CD4-positive, alpha-beta memory T cell (primary cell): ENCODE data around the gene IRF1. TPM values are rescaled to one million over a fixed set of nuclear protein-coding genes. Genes with fewer than 3 reads are reported as not detected.

Experiments
- CTCF ChIA-PET: fragments of 350-600 bp; sonication (Branson Sonifier 250); formaldehyde crosslinking; loops from one replicate; lab custom pipeline; 2021; ENCODE audit warnings: inconsistent platforms; ENCODE audit not compliant: partially characterized antibody; lab: Charles Lee
- POLR2A ChIA-PET: fragments of 350-600 bp; sonication (Branson Sonifier 250); formaldehyde crosslinking; loops from one replicate; lab custom pipeline; 2021; ENCODE audit not compliant: partially characterized antibody; lab: Charles Lee
- DNase-seq, 5 donors: peaks; one replicate each; pipeline versions ENCODE4 v3.0.0 to v3.0.0-alpha.2; 2020 to 2022; ENCODE audit warnings: mixed read lengths in 1 of 5
- H3K27ac ChIP-seq: one replicate; pipeline ENCODE4 v1.7.0; 2013; ENCODE audit warnings: low read depth, low read length
- H3K27me3 ChIP-seq: 2 replicates; pipeline ENCODE4 v1.7.0; 2013; ENCODE audit warnings: mild to moderate bottlenecking, low read length, moderate library complexity; ENCODE audit not compliant: insufficient read depth
- H3K36me3 ChIP-seq: 2 replicates; pipeline ENCODE4 v1.7.0; 2013; ENCODE audit warnings: mild to moderate bottlenecking, low read length, moderate library complexity; ENCODE audit not compliant: insufficient read depth
- H3K4me1 ChIP-seq: 2 replicates; pipeline ENCODE4 v1.7.0; 2013; ENCODE audit warnings: mild to moderate bottlenecking, low read length, moderate library complexity; ENCODE audit not compliant: insufficient read depth
- H3K4me3 ChIP-seq, 2 donors: one replicate each; pipeline ENCODE4 v1.7.0; 2013; ENCODE audit warnings: low read length in 2 of 2, mild to moderate bottlenecking in 1 of 2
- H3K9me3 ChIP-seq, 2 donors: one replicate each; pipeline ENCODE4 v1.7.0; 2013; ENCODE audit warnings: low read length in 2 of 2, control low read depth in 1 of 2; ENCODE audit not compliant: control insufficient read depth in 1 of 2
- H3K27ac Mint-ChIP-seq, 7 donors: one replicate each; pipeline ENCODE4 v1.8.0; 2020 to 2021; ENCODE audit warnings: mixed read lengths in 7 of 7, mild to moderate bottlenecking in 6 of 7, inconsistent platforms in 3 of 7, moderate library complexity in 3 of 7
- H3K27me3 Mint-ChIP-seq, 2 donors: one replicate each; pipeline ENCODE4 v1.8.0; 2020 to 2021; ENCODE audit warnings: mixed read lengths in 2 of 2
- H3K36me3 Mint-ChIP-seq, 2 donors: one replicate each; pipeline ENCODE4 v1.8.0; 2020 to 2021; ENCODE audit warnings: mixed read lengths in 2 of 2, inconsistent platforms in 1 of 2, mild to moderate bottlenecking in 1 of 2
- H3K4me1 Mint-ChIP-seq, 4 donors: one replicate each; pipeline ENCODE4 v1.8.0; 2020 to 2021; ENCODE audit warnings: mixed read lengths in 4 of 4, mild to moderate bottlenecking in 1 of 4
- H3K4me3 Mint-ChIP-seq, 8 donors: one replicate each; pipeline ENCODE4 v1.8.0; 2020 to 2021; ENCODE audit warnings: mixed read lengths in 8 of 8, mild to moderate bottlenecking in 7 of 8, moderate library complexity in 6 of 8, inconsistent platforms in 3 of 8
- H3K9me3 Mint-ChIP-seq, 8 donors: one replicate each; pipeline ENCODE4 v1.8.0; 2020 to 2021; ENCODE audit warnings: mixed read lengths in 8 of 8, mild to moderate bottlenecking in 5 of 8, inconsistent platforms in 3 of 8, moderate library complexity in 1 of 8
- intact Hi-C: fragments of 100-400 bp; cut with micrococcal nuclease; formaldehyde crosslinking; loops from one replicate; pipeline ENCODE4 v1.15.1; 2023
- polyA plus RNA-seq, 2 donors: library from polyadenylated mRNA; unstranded; fragments of 300-500 nt; fragmentation: Illumina TruSeq; gene quantifications; one replicate each; pipeline ENCODE4 v1.2.3, GENCODE V29; 2021
- total RNA-seq, 2 experiments: library from RNA; stranded (reverse); gene quantifications; one replicate each; pipeline ENCODE4 v1.2.3, GENCODE V29; 2021

Gene IRF1
- total and polyA plus RNA-seq, 4 experiments from 2014 or later: 192 to 237 (median 197) TPM

DNA sequence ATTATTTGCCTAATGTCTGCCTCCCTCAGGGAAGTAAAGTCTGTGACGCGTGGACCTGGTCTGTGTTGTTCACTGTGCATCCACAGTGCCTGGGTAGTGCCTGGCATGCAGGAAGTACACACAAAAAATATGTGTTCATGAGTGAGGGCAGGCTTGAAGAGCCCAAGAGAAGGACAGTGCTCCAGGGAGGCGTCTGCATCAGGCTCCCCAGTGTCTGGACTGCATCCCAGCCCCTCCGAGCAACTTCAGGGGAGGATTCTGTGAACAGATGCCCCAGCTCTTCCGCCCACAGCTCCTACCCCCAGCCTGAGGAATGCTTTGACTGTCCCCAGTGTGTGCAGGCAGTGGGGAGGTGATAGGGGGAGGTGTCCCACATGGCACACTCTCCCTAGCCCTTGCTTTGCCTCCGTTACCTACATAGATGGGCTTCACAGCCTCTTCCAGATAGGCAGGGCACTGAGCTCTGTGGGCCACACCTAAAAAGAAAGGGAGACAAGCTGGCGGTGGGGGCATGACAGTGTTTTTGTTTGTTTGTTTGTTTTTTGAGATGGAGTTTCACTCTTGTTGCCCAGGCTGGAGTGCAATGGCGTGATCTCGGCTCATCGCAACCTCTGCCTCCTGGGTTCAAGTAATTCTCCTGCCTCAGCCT lies 25.4 kb downstream of the IRF1 start:
- ChIA-PET CTCF (interaction anchor here (1.1 to 7.1 kb wide), 16 partner anchors 8 to 79 kb away, joined by 3 to 92 read pairs (median 15); partner anchors contain the start of gene IRF1), POLR2A (interaction anchor here (0.9 to 35.0 kb wide), 13 partner anchors 8 to 273 kb away, joined by 3 to 1580 read pairs (median 36); partner anchors contain the start of gene IRF1)
- H3K4me1 Mint-ChIP-seq: peaks cover 72 to 100% (median 88%) of the 10 kb centered on the region in 4 donors
- no peaks in the 10 kb centered on the region for H3K27me3 Mint-ChIP-seq
- no peaks in the 10 kb centered on the region for H3K36me3 ChIP-seq
- H3K27ac ChIP-seq: peak overlapping the region; percentile 63
- H3K36me3 Mint-ChIP-seq: peaks cover 20 to 45% of the 10 kb centered on the region in 2 donors
- no peaks in the 10 kb centered on the region for H3K27me3 ChIP-seq
- no peaks in the 10 kb centered on the region for H3K9me3 ChIP-seq
- peak overlapping the region in 1 of 2 donors; percentile 7 for H3K4me3 ChIP-seq
- intact Hi-C loops: no loop called here
- peak overlapping the region; percentile 94 to 98 (median 96) for H3K27ac Mint-ChIP-seq
- peak overlapping the region; percentile 66 to 87 (median 83) for H3K4me3 Mint-ChIP-seq
- peaks cover 99% of the 10 kb centered on the region for H3K4me1 ChIP-seq
- peak in 2 of 5 donors; percentile 8 to 45 for DNase-seq
- H3K9me3 Mint-ChIP-seq: peaks cover 0 to 7% (median 0%) of the 10 kb centered on the region in 8 donors

DNA sequence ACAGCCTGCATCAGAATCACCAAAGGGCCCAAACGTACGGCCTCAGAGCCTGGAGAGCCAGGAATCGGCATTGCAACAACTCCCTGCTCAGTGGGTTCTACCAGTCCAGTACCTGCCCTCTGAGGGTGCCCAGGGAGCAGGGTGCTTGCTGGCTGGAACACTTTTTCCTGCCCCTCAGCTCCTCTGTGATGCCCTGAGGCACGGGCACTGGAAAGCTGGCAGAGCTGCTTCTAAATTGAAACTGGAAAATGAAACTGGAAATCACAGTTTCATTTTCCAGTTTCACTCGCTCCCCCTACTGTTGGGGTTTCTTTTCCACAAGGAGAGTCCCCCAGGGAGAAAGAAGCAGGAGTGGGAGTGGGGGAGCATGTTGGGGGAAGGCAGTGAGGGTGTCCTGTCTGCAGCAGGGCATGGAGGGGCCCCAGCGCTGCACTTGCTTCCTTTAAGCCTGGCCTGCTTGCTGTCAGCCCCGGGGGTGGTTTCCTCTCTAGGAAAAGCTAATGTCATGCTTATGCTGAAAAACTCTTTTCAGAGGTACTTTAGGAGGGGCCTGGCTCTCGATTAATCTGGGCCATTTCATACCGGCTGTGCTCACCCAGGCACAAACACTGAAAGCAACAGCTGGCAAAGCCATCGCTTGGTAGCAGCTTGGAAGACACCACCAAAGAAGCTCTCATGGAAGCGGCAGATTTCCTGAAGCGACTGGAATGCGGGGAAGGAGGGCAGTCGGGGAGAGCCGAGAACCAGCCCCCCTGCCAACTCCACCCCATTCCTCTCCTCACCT lies 26.2 kb downstream of the IRF1 start:
- CTCF ChIA-PET: interaction anchor here (1.1 to 7.1 kb wide), 15 partner anchors 9 to 78 kb away, joined by 3 to 92 read pairs (median 15); partner anchors contain the start of gene IRF1
- H3K9me3 ChIP-seq: no peaks in the 10 kb centered on the region
- H3K36me3 Mint-ChIP-seq: peaks cover 20 to 37% of the 10 kb centered on the region in 2 donors
- H3K27me3 ChIP-seq: no peaks in the 10 kb centered on the region
- DNase-seq: peak in 3 of 5 donors; percentile 28 to 74 (median 28)
- H3K4me1 Mint-ChIP-seq: peaks cover 70 to 100% (median 89%) of the 10 kb centered on the region in 4 donors
- peak overlapping the region; percentile 63 for H3K27ac ChIP-seq
- intact Hi-C loops: loop anchor here (1.0 kb wide), 1 partner anchor 9 kb away; no protein-coding TSS in a partner anchor
- peaks cover 0 to 8% (median 0%) of the 10 kb centered on the region in 8 donors for H3K9me3 Mint-ChIP-seq
- peak overlapping the region; percentile 66 to 87 (median 83) for H3K4me3 Mint-ChIP-seq
- POLR2A ChIA-PET: interaction anchor here (0.9 to 35.0 kb wide), 13 partner anchors 8 to 273 kb away, joined by 3 to 1580 read pairs (median 36); partner anchors contain the start of gene IRF1
- H3K27me3 Mint-ChIP-seq: no peaks in the 10 kb centered on the region
- H3K36me3 ChIP-seq: no peaks in the 10 kb centered on the region
- H3K4me1 ChIP-seq: peaks cover 99% of the 10 kb centered on the region
- peak overlapping the region; percentile 25 to 26 for H3K4me3 ChIP-seq
- H3K27ac Mint-ChIP-seq: peak overlapping the region; percentile 94 to 98 (median 96)

DNA sequence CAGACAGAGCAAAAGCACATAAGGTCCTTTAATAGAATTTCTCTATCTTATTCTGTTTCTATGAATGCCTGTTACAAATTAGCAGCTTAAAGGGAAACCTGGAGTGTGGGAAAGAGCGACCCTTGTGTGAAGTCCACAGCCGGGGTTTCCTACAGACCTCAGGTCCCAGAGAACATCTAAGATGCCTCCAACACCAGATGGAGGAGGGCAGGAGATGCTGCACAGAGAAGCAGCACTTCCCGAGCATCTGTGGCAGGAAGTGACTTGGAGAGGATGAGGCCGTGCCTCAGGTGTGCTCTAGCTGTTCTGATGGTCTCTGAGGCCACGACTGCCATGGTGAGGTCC lies 26.8 kb downstream of the IRF1 start:
- Mint-ChIP-seq H3K36me3 (peaks cover 19 to 34% of the 10 kb centered on the region in 2 donors), H3K27me3 (no peaks in the 10 kb centered on the region), H3K4me3 (peak overlapping the region; percentile 66 to 87 (median 83)), H3K4me1 (peaks cover 69 to 100% (median 88%) of the 10 kb centered on the region in 4 donors), H3K9me3 (peaks cover 0 to 8% (median 0%) of the 10 kb centered on the region in 8 donors), H3K27ac (peak overlapping the region; percentile 94 to 98 (median 96))
- intact Hi-C loops: loop anchor here (1.0 kb wide), 1 partner anchor 10 kb away; no protein-coding TSS in a partner anchor
- H3K9me3 ChIP-seq: no peaks in the 10 kb centered on the region
- peak overlapping the region; percentile 25 to 26 for H3K4me3 ChIP-seq
- DNase-seq: peak in 2 of 5 donors; percentile 24 to 42
- ChIA-PET CTCF (interaction anchor here (1.1 to 7.1 kb wide), 13 partner anchors 8 to 53 kb away, joined by 3 to 92 read pairs (median 16); partner anchors contain the start of gene IRF1), POLR2A (interaction anchor here (1.1 to 35.0 kb wide), 10 partner anchors 7 to 77 kb away, joined by 4 to 1580 read pairs (median 38); partner anchors contain the start of gene IRF1)
- H3K27me3 ChIP-seq: no peaks in the 10 kb centered on the region
- H3K27ac ChIP-seq: peak overlapping the region; percentile 63
- no peaks in the 10 kb centered on the region for H3K36me3 ChIP-seq
- peaks cover 99% of the 10 kb centered on the region for H3K4me1 ChIP-seq

DNA sequence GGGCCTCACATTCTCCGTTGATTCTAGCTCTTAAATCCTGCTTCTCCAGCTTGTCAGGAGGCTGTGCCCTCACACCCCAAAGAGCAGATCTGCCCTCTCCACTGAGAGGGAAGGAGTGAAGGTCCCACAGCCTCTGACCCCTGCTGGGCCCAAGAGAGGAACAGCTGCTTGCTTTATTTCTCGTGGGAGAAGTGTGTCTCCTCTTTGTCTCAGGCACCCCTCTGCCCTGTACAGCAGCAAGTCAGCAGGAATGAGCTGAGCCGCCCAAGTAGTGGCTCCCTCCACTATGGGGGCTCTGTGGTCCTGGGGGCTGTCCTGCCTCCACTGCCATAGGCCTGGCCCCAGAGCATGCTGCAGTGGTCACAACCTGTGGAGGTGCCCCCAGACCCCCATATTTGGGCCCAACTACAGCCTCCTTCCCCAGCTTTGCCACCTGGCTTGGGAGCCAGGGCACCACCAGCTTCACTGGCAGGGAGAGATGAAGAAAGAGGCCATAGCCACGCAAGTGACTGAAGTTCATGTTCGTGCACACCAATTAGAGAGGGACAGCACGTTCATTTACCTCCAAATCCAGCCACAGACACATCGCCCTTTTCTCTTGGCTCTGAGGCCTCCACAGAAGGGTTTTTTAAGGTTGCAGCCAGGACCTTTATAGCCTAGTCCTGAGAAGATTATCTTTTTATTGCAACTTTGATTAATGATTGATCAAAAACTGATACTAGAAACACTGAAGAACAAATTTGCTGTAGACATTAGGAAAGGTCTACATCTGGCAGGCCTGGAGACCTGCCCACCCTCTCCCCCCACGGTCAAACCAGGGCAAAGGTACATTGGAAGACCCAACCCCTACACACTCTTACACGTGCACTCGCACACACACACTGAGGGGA lies 27.5 kb downstream of the IRF1 start:
- Mint-ChIP-seq H3K27me3 (no peaks in the 10 kb centered on the region), H3K4me1 (peaks cover 72 to 100% (median 89%) of the 10 kb centered on the region in 4 donors), H3K27ac (peak overlapping the region; percentile 94 to 98 (median 96)), H3K4me3 (peak overlapping the region; percentile 52 to 87 (median 83)), H3K9me3 (peaks cover 0 to 8% (median 0%) of the 10 kb centered on the region in 8 donors), H3K36me3 (peaks cover 15 to 34% of the 10 kb centered on the region in 2 donors)
- Histone ChIP-seq H3K27ac (peak overlapping the region; percentile 63), H3K27me3 (no peaks in the 10 kb centered on the region), H3K4me3 (no peak overlapping the region), H3K9me3 (no peaks in the 10 kb centered on the region), H3K36me3 (no peaks in the 10 kb centered on the region), H3K4me1 (peaks cover 100% of the 10 kb centered on the region)
- no peak for DNase-seq
- ChIA-PET POLR2A (interaction anchor here (1.6 to 24.7 kb wide), 8 partner anchors 15 to 77 kb away, joined by 6 to 1580 read pairs (median 38); partner anchors contain the start of gene IRF1), CTCF (interaction anchor here (1.1 to 7.1 kb wide), 8 partner anchors 10 to 52 kb away, joined by 3 to 92 read pairs (median 26); partner anchors contain the start of gene IRF1)
- intact Hi-C loops: no loop called here

DNA sequence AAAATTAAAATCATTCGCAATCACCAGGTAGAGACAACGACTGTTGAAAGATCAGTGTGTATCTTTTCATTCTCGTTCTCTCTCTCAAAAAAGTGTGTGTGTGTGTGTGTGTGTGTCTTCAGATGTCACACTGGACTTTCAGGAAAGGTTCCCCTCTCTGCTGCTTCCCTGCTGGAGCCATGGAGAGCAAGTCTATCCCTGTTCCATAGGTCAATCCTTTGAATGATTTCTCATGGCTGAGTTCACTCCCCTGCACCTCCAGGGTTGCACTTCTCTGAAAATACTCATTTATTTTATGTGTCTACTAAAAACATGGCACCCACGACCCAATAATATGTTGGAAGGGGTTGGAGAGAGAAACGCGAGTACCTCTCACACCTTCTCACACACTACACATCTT lies 28.2 kb downstream of the IRF1 start:
- peak overlapping the region in 1 of 8 donors; percentile 63 for H3K4me3 Mint-ChIP-seq

More for the DNA sequence above, 28.2 kb downstream of the IRF1 start:
- intact Hi-C loops: no loop called here
- Histone ChIP-seq H3K27ac (no peak overlapping the region), H3K4me3 (no peak overlapping the region), H3K36me3 (no peaks in the 10 kb centered on the region), H3K27me3 (no peaks in the 10 kb centered on the region), H3K9me3 (no peaks in the 10 kb centered on the region), H3K4me1 (peaks cover 100% of the 10 kb centered on the region)
- Mint-ChIP-seq H3K36me3 (peaks cover 15 to 39% of the 10 kb centered on the region in 2 donors), H3K27ac (peak overlapping the region; percentile 62 to 99 (median 95)), H3K4me1 (peaks cover 75 to 100% (median 91%) of the 10 kb centered on the region in 4 donors), H3K9me3 (peaks cover 0 to 8% (median 0%) of the 10 kb centered on the region in 8 donors), H3K27me3 (no peaks in the 10 kb centered on the region)
- ChIA-PET POLR2A (interaction anchor here (6.0 to 24.7 kb wide), 3 partner anchors 25 to 53 kb away, joined by 110 to 1580 read pairs (median 494); partner anchors contain the start of gene IRF1), CTCF (interaction anchor here (3.1 to 7.1 kb wide), 4 partner anchors 18 to 42 kb away, joined by 16 to 92 read pairs (median 55); partner anchors contain the start of gene IRF1)
- DNase-seq: no peak
